HG02763 (cell line): ENCODE measurements around the gene GALNT7.

ENCODE experiments used
- ATAC-seq: cut with Tn5 transposase; IDR thresholded peaks from one replicate; pipeline ENCODE4 v1.9.1; 2021; ENCODE audit warnings: mild to moderate bottlenecking, moderate library complexity; ENCODE audit not compliant: unreplicated experiment

GALNT7 gene

DNA sequence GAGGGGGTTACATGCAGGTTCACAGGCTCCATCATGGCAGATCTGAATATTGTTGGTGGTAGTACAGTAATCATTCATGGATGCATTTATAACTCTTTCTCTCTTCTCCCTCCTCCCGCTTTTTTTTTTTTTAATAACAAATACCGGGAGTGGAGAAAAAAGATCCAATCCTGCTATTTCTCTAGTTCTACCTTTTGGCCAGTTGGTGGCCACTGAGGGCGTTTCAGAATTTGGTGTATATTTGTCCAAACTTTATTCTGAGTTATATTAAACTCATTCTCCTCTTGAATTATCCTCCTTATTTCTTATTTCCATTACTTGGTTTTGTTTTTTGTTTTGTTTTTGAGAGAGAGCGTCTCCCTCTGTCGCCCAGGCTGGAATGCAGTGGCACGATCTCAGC lies 90.7 kb downstream of the GALNT7 start:
- ATAC-seq = no peak

GRCh38 chr4:173261052-173261451 lies 92.4 kb downstream of the GALNT7 start:
- ATAC-seq = no peak

- ATAC-seq = no peak
These were observed 93.8 kb downstream of the GALNT7 start for GRCh38 chr4:173262375-173262774.

- no peak for ATAC-seq
These were observed 95.6 kb downstream of the GALNT7 start for GRCh38 chr4:173264245-173264644.

DNA sequence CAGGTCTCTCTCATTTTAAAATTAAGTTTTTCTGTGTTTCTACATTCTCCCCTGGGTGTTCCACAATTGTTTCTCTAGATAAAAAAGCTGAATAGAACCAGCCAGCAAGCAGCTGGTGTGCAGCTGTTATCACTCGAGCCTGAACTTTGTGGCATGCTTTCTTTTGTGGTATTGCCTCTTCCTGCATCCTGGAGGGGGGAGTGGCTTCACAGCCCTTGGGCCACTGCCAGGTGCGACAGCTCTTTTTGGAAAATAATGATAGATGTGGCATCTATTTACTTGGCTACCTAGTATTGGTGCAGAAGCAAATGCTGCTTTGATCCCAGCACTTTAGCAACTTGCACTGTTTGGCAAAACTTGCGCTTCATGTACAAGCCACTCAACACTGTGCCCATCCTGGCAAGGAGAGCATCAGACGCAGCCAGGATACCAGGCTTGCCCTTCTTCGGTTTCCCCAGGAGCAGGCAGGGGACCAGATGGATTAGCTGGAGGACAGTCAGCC lies 96.1 kb downstream of the GALNT7 start:
- ATAC-seq = peak; percentile 88

- no peak for ATAC-seq
These were observed 97.1 kb downstream of the GALNT7 start for GRCh38 chr4:173265751-173266150.

DNA sequence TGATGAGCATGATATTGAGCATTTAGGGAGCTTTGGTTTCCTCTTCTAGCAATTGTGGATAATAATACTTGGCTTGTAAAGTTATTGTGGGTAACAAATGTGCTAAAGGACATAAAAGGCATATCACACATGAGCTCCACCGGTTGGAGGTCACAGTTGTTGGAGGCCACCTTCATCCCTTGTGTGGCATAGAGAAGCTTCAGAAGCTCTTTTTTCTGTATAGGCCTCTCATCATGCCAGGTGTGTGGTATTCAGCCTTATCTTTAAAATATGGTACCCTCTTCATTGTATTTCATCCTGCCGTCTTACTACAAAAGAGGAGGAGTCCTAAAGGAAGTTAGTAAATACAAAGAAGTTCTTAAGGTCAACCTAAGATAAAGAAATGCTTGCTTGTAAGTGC lies 99.1 kb downstream of the GALNT7 start:
- no peak for ATAC-seq

DNA sequence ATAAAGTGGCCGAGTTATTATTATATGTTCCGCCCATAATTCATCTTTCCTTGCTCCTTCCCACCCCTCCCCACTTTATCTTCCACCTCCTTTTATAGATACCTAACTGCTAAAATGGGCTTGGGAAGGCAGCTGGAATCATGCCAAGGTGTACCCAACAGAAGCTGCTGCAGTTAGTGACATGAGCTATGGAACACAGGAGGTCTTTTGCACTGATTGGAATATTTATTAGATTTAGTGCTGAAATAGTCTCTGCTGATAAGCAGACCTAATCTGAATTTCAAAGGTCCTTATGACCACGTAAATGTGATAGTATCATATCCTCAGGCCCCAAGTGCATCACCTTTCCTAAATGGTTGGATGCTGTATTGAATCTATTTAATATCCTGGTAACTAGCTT lies 100.7 kb downstream of the GALNT7 start:
- no peak for ATAC-seq

DNA sequence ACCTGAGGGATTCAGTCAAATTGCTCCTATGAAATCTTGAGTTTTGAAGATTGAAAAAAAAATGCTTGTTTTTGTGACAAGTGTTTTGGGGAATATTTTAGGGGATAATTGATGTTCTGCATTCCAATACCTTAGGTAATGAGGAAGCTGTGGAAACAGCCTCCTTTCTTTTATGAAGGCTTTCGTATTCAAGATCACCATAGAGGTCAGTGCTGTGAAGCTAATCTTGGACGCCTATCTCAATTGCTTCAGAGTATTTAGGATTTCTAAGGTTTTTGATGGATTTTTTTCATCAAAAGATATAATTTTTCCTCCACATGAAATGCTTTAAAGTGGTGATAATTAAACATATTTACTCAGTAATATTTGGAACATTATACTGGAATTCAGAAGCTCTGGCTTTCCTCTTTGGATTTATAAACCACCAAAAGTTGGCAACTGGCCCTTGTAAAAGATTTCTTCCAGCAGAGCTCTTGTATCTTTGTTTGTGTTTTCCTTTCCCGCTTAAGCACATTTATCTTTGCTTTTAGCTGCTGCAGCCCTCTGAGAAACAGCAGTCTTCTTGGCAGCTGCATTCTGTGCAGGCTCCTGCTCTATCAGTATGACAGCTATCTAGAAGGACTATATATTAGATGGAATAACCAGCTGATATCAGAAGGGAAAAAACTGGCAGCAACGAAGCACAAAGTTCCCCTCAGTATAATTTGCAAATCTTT lies 101.9 kb downstream of the GALNT7 start:
- no peak for ATAC-seq

- ATAC-seq = no peak
These were observed 103.7 kb downstream of the GALNT7 start for GRCh38 chr4:173272314-173272713.

GRCh38 chr4:173272996-173273395 lies 104.4 kb downstream of the GALNT7 start:
- no peak for ATAC-seq

DNA sequence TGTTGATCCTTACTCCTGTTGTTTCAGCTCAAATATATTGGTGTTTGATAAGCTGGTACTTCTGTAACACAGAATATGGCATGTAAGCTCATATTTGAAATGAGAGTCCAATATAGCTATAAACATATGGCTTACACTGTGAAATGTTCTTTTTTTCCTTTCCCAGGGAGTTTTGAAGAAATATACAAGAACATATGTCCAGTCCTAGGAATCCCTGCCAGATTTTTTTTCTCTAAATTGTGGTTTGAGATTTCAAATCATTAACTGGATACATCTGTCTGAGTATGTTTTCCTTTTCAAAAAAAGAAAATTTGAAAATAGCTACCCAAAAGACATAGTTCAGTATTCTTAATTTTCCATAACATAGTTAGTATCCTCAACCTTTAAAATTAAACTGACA lies 105.3 kb downstream of the GALNT7 start:
- ATAC-seq = no peak

DNA sequence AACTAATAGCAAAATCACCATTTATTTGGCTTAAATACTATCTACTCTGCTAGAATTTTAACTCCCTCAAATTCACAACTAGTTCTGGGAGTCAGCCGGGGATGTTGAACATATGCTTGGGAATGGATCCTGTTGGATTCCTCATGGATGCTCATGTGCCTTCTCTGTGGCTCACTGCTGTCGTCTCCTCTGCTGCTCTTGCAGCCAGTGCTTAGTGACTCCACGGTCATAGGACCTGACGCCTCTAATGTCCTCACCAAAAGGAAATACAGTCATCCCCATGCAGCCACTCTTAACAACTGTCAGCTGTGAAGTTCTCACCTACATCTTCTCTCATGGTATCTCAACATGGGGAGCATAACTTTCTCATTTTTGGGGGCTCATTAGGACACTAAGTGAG lies 106.1 kb downstream of the GALNT7 start:
- ATAC-seq = no peak

- no peak for ATAC-seq
These were observed 106.5 kb downstream of the GALNT7 start for GRCh38 chr4:173275150-173275549.

DNA sequence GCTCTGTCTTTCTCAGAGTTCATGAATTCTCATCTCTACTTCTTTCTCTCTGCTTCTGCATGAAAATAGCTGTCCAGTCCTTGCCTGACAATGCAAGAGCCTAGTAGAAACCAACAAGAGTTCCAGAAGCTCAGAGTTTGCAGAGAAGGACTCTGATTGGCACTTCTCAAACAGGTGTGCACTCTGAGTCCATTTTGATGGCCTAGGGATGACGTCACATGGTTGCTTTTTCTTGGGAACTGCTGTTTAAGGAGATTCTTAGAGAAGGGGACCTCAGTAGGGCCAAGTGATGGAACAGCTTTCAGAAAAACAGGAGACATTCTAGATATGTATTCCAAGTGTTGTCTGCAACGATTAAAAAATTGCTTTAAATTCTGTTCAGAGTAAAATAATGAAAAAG lies 108.7 kb downstream of the GALNT7 start:
- ATAC-seq = no peak

- no peak for ATAC-seq
These were observed 112.4 kb downstream of the GALNT7 start for GRCh38 chr4:173280998-173281397.

GRCh38 chr4:173281406-173282255 lies 113.0 kb downstream of the GALNT7 start:
- peak; percentile 45 for ATAC-seq

GRCh38 chr4:173282256-173282562 lies 113.6 kb downstream of the GALNT7 start:
- ATAC-seq = no peak

- no peak for ATAC-seq
These were observed 114.0 kb downstream of the GALNT7 start for GRCh38 chr4:173282626-173283025.

- ATAC-seq = no peak
These were observed 115.9 kb downstream of the GALNT7 start for GRCh38 chr4:173284463-173284862.

GRCh38 chr4:173287486-173287885 lies 118.9 kb downstream of the GALNT7 start:
- ATAC-seq = no peak

GRCh38 chr4:173288296-173288695 lies 119.7 kb downstream of the GALNT7 start:
- ATAC-seq = no peak
